Ishikawa (cell line): Measurements from ENCODE around the gene ACYP1.

Source experiments
- CEBPB ChIP-seq: IDR thresholded peaks from 2 replicates; pipeline ENCODE4 v1.6.1; 2012
- FOXM1 ChIP-seq: IDR thresholded peaks from 2 replicates; pipeline ENCODE4 v1.6.1; 2012; ENCODE audit warnings: low read depth, borderline replicate concordance
- RAD21 ChIP-seq: IDR thresholded peaks from 2 replicates; pipeline ENCODE4 v1.6.1; 2012; ENCODE audit warnings: low read depth
- TAF1 ChIP-seq: IDR thresholded peaks from 2 replicates; pipeline ENCODE4 v1.6.1; 2012; ENCODE audit warnings: low read depth, mild to moderate bottlenecking
- YY1 ChIP-seq: IDR thresholded peaks from 2 replicates; pipeline ENCODE4 v1.6.1; 2012; ENCODE audit warnings: low read depth
- TF ChIP-seq, protein P1 (sequence below): IDR thresholded peaks from 2 replicates; pipeline ENCODE4 v1.6.1; 2012

DNA sequence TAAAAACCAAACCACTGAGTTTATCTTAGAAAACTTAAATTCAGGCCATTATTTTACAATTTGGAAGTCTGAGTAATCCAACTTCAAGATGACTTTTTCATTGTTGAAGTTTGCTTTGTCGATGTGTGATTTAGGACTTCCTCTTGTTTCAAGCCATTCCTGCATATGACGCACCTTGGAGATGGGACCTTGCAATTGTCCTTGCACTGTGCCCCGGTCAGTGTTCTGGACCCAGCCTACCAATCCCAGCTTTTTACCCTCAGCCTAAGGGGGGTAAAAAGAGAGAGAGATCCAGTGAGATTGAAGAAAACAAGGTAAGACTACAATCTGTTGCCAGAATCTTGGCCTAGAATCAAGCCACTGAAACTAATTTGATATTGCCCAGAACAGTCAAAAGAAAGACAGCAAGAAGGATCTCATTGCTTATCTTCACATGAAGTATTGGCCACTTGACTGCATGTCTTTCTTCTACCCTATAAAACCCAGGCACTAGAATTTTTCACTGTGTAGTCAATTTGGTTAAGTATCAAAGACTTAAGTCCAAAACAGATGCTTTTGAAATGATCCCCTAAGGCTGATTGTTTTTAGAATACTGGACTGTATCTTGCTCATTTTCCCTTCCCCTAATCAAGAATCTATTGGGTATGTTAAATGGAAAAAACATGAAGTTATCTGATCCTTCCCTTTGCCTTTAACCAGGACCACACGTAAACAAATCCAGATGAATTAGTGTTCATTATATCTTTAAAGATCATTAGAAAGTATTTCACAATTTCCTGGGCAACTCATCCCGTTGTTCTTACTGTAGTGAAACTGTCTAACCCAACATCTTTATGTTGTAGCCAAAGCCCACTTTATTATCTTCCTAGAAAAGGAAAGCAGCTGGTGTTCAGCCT, 10.2 kb downstream of the ACYP1 start:
- TF ChIP-seq FOXM1 (no peak), RAD21 (no peak), TAF1 (no peak), CEBPB (no peak), YY1 (no peak)
- TF ChIP-seq, protein P1, sequence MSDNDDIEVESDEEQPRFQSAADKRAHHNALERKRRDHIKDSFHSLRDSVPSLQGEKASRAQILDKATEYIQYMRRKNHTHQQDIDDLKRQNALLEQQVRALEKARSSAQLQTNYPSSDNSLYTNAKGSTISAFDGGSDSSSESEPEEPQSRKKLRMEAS = no peak
